ENCODE data around the gene PPA1.

- TF ChIP-seq POLR2A (IDR thresholded peaks at IDR 0.05) = no peak
- no peak for TF ChIP-seq CTCF (IDR thresholded peaks at IDR 0.05)
These were observed 41.9 kb downstream of the PPA1 start for GRCh38 chr10:70191161-70191971.

Measured in thyroid gland (tissue), 4 donors.